Tongue (tissue), 2 donors: ENCODE results near the gene GP2. TPM values are rescaled to one million over a fixed set of nuclear protein-coding genes. Genes with fewer than 3 reads are reported as not detected.

ENCODE experiments used
- DNase-seq: peaks from one replicate; pipeline ENCODE4 v3.0.0-alpha.2; 2015
- total RNA-seq: library from RNA; depleted of rRNA; stranded (reverse); fragments of >200 nt; gene quantifications from one replicate; pipeline ENCODE4 v1.2.3, GENCODE V29; 2014

Gene GP2
- not detected for total RNA-seq

GRCh38 chr16:20327444-20328041, at the start of gene GP2:
Gene GP2 (minus strand): TSS chr16:20327513. CDS start chr16:20326431, 1,082 bp downstream.
- DNase-seq: no peak

GRCh38 chr16:20372701-20373100, 45.4 kb upstream of the GP2 start:
- DNase-seq: no peak

DNA sequence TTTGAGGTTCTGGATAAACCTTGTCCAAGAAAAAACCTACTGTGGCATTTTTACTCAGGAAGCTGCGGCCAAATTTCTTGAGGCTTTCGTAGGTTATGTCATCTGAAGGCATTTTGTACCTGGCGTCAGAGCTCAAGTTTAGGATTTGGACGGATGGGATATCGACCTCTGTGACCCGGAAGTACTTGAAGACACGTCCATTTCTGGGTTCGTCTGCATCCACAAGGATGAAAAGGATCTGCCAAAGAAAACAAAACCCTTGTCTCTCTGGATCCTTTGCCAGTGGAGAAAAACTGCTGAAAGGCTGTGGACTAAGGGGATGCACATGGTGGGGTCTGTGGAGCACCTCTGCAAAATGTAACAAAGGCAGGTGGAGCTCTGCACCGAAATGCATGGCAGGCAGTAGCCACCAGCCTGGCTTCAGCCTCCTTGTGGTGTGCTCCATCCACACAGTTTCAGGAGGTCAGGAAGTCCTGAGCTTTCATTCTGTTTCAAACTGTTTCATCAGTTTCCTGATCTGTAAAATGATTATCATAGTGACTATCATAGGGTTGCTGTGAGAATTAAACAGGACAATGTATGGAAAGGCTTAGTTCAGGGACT, 42.2 kb upstream of the GP2 start:
- DNase-seq: no peak

GRCh38 chr16:20364051-20364450, 36.7 kb upstream of the GP2 start:
- no peak for DNase-seq

DNA sequence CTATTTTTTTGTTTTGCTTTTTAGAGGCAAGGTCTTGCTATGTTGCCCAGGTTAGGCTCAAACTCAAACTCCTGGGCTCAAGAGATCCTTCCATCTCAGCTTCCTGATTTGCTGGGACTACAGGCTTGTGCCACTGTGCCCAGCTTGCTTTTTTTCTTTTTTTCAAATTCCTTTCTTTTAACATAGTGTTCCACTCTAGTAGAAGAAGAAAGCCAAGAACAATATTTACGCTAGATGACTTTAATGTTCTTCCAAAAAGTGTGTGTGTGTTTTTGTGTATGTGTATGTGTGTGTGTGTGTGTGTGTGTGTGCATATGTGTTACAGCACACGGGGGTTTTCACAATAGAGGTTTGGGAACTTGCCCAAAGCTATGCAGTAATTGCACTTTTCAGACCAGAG, 35.9 kb upstream of the GP2 start:
- DNase-seq: no peak

- no peak for DNase-seq
Observed at GRCh38 chr16:20359997-20360396, 32.7 kb upstream of the GP2 start.

DNA sequence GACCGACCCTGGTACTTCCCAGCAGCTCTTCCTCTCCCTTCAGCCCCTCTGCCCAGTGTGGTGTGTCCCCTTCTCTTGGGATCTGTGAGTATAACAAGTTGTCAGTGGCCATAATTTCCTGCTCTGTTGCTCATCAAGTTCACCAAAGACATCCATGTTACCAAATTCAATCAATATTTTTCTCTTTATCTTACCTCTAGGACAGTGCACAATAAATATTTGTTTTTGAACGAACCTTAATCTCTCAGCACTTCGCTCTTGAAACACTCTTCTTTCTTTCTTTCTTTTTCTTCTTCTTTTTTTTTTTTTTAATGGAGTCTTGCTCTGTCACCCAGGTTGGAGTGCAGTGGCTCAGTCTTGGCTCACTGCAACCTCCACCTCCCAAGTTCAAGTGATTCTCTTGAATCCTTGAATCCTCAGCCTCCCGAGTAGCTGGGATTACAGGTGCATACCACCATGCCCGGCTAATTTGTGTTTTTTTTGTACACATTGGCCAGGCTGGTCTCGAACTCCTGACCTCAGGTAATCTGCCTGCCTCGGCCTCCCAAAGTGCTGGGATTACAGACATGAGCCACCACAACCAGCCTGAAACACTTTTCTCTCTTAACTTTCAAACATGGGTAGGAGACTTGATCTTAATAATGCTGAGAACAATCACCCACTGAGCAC, 27.9 kb upstream of the GP2 start:
- no peak for DNase-seq

GRCh38 chr16:20353379-20353778, 26.1 kb upstream of the GP2 start:
- no peak for DNase-seq

- DNase-seq: no peak
Observed at GRCh38 chr16:20352615-20353014, 25.3 kb upstream of the GP2 start, which contains the start of gene UMOD. Gene UMOD (minus strand): TSS chr16:20352715. CDS start chr16:20350737, 1,978 bp downstream.

DNA sequence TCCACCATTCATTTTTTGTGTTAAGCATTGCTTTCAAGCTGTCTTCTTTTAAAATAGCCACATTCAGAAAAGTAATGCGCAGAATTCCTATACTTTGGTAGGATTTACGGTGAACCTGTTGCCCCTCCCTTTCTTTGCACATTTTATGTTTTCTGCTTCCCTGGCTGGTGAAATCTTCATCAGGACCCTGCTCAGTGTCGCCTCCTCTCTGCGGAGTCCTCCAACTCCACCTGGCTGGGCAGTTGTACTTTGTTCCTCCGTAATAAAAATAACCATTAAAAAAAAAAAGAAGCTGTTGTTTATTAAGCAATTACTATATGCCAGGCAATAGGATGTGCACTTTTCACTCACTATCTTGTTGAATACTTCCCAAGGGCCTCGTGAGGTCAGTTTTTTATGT, 22.3 kb upstream of the GP2 start:
- DNase-seq: no peak

DNA sequence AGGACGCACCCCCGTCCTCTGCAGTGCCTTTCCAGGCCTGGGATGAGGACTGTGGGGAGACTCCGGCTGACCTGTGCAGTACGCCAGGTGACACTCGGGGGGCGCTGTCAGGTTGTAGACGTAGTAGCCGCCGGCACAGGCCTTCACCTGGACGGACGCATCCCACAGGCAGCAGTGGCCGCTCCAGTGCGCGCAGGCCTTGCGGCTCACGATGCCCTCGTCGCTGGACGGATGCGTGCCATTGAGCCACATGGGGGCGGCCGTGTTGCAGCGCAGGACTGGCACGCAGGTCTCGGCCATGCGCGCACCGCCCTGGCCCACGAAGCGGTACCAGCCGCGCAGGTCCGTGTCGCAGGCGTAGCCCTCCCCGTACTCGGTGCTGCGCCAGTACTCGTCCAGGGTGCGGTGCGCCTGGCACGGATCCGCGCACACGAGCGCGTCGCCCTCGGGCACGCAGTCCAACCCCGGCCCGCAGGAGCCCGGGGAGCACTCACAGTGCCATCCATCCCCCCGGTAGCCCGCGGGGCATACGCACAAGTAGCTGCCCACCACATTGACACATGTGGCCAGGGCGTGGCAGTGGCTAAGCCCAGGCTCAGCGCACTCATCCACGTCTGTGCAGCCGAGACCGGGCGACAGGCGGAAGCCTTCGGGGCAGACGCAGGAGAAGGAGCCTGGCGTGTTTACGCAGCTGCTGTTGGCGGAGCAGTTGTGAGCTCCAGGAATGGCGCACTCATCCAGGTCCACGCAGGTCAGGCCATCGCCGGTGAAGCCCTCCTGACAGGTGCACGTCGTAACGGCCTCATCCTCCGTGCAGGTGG, 21.3 kb upstream of the GP2 start:
- DNase-seq: no peak

GRCh38 chr16:20347666-20348364, 20.5 kb upstream of the GP2 start:
- no peak for DNase-seq

GRCh38 chr16:20344611-20345010, 17.3 kb upstream of the GP2 start:
- no peak for DNase-seq

- no peak for DNase-seq
Observed at GRCh38 chr16:20339744-20340143, 12.4 kb upstream of the GP2 start.

DNA sequence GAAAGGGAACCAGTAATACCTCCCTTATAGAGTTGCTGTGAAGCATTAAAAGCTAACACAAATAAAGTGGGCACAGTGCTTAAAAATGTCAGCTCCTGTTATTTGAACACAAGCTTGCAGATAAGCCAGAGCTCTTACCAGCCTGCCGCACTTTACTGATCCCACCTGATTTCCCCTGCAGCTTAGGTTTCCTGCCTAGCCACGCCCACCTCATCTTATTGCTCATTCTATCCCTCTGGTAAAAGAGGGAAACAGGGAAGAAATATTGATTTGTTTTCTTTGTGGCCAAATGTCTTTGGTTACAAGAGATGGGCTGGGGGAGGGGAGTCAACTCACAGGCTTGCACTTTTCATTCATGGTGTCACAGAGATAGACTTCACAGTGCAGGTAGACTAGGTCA, 9.6 kb upstream of the GP2 start:
- no peak for DNase-seq

DNA sequence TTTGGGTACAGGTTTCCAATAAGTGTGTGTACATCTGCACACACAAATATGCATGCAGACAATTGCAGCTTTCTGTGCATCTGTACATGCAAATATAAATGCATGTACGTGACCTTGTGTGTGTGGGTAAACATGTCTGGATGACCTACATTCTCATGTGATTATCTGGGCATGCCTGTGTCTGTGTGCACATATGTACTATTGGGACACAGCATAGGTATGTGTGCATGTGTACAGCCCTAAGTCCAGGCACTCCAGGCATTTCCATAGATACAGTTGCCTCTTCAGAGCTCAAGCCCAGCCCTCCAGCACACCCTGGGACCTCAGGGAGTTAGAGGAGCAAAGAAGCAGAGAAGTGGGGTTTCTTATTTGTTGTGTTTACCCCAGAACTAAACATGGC, 7.1 kb upstream of the GP2 start:
- no peak for DNase-seq

GRCh38 chr16:20333120-20333519, 5.8 kb upstream of the GP2 start:
- DNase-seq: no peak

DNA sequence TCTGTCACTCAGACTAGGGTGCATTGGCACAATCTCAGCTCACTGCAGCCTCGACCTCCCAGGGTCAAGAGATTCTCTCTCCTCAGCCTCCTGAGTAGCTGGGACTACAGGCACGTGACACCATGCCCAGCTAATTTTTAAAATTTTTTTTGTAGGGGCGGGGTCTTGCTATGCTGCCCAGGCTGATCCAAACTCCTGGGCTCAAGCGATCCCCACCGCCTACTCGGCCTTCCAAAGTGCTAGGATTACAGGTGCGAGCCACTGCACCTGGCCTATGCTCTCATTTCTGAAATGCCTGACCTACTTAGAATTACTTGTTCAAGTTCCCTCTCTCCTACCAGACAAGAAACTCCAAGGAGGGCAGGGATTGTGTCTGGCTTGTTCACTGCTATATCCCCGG, 5.1 kb upstream of the GP2 start:
- DNase-seq: no peak

DNA sequence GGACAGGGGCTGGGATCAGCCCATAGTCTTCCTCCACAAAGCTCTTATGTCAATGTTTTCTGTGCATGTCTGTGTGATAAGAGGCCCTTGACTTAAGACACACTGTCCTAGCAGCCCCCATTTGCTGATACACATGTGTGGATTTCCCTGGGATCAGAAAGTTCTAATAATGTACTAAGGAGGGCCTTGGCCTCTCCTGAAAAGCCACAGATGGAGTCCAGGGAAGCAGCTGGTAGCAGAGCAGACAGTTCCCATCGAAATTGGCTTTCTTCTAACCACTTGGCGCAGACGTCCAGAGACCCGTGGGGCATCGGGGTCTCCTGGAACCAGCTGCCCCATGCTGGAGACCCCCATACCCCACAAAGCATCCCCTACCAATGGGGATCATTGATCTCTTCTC, 4.3 kb upstream of the GP2 start:
- DNase-seq: no peak

DNA sequence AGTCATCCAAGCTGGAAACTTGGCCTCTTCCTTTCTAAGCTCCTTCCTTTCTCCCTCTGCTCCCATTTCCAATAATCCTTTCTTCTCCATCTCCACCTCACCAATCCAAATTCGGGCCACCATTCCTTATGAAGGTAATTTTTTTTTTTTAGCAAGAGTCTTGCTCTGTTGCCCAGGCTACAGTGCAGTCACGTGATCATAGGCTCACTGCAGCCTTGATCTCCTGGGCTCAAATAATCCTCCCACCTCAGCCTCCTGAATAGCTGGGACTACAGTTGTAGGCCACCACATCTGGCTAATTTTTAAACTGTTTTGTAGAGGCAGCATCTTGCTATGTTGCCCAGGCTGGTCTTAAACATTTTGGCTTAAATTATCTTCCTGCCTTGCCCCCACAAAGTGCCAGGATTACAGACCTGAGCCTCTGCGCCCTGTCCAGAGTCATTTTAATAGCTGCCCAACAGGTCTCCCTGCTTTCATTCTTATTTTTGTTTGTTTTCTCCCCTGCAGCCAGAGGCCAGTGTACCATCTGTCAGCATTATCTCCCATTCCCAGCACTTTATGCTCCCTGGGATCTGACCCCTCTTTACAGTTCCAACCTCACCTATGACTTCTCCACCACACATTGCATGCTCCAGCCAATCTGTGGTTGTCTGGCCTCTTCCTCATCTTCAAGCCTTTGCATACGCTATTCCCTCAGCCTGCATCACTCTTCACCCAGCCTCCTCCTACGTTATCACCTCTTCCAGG, 2.3 kb upstream of the GP2 start:
- no peak for DNase-seq

DNA sequence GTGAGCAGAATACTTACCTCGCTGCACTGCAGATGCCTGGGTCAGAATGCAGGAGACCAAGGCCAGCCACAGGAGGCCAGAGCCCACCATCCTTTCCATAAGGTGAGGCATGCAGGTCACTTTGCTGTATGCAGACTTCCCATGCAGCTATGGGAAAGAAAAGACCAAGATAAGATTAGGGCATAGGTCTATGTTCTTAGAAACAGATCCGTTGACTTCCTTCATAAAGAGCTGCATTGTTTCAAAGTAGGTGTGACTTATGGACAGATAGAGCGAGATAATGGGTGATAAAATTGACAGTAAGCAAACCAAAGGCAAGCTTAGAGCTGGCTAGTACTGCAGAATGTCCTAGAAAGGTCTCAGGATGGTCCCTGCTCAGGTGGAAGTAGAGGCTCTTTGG, 992 bp downstream of the GP2 start:
- DNase-seq: no peak

- DNase-seq: no peak
Observed at GRCh38 chr16:20325005-20325404, 2.3 kb downstream of the GP2 start.
